Fibroblast of skin of left quadriceps (primary cell): ENCODE data around the gene SUGT1.
"Not testable (repeated sequence)": the region's sequence is repeated elsewhere in the genome, so short reads cannot be mapped to it uniquely, and the experiment has no call there.

ENCODE experiments used
- DNase-seq, 2 experiments: peaks; one replicate each; pipeline ENCODE4 v3.0.0-alpha.2; 2013; ENCODE audit warnings: low read depth in 2 of 2

SUGT1 gene

DNA sequence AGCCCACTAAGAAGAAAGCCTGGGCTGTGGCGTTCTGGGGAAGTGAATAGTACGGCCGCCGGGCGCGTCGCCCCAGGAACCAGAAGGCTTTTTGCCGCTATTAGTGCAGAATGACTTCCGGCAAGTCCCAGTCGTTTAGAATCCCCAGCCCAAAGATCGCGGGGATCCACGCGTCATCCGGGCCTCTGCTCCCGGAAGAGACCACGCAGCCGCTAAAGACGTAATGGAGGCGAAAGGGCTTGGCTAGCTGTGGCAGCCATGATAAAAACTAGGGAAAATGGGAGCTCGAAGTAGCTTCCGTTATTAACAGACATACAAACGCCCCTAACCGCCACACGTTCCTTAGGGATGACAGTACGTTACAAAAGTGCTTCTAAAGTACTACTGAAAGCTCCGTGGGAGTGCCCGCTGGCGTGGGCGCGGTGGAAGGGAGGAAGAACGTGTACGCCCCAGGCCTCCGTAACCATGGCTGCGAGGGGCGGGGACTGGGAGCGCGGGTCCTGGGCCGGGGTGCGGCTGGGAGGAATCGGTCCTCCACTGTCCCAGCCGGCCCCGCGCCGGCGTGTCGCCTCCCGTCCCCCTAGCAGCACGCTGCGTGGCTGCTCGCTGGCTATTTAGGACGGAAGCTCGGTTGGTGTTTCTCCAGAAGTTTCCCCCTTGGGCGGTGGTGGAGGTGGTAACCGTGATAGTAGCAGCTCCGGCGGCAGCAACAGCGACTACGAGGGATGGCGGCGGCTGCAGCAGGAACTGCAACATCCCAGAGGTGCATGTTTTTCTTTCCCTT, at the start of gene SUGT1:
SUGT1 (plus strand) TSS at position 641 of the 784 bp plus-strand sequence; CDS start at position 726, 85 bp downstream.
- DNase-seq = peak; percentile 97

DNA sequence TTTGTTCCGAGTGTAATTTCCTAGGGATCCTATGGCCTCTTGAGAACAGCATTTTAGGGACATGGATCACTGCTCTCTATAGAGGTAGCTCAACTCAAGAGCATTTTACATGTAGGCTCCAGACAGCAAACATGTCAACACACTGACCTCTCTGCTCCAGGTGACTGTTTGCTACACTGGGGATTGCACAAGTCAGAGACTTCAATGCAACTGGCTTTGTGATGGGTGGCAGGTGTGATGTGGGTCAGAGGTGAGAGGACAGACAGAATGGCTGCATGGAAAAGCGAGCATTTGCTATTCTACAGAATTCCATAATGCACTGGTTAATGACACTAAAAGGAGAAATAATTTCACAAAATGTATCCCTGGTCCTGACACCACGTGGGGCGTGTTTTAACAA, 49.3 kb upstream of the SUGT1 start:
- not testable (repeated sequence) for DNase-seq

DNA sequence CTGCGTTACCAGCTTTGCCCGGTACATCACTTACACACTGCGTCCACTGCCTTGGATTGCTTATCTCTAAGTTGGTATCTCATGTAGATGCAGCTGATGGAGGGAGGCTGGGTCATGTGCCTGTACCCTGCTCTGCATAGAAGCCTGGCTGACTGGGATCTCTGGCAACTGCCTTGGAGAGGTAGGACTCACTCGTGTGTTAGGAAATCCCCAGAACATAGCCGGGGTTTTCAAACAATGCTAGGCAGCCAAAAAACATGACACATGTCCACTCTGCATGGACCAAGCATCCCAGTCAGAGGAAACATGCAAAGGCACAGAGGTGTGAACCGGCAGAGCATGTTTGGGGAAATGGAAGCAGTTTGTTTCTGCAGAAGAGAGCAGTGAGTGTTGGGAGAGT, 46.5 kb upstream of the SUGT1 start:
- DNase-seq = not testable (repeated sequence)

DNA sequence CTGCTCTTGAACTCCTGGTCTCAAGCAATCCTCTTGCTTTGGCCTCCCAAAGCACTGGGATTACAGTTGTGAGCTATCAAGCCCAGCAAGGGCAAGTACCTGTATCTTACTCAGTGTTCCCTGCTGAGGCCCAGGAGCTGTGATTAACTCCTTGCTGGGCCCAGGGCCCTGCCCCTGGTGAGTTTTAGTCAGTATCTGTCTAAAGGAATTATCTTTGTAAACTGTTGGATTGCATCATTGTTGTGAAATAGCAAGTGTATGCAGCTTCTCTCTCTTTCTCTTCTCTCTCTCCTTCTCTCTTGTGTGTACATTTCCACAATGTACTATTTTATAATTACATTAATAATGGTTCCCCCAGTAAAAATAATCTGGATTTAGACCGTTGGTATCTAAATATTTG, 45.8 kb upstream of the SUGT1 start:
- not testable (repeated sequence) for DNase-seq

DNA sequence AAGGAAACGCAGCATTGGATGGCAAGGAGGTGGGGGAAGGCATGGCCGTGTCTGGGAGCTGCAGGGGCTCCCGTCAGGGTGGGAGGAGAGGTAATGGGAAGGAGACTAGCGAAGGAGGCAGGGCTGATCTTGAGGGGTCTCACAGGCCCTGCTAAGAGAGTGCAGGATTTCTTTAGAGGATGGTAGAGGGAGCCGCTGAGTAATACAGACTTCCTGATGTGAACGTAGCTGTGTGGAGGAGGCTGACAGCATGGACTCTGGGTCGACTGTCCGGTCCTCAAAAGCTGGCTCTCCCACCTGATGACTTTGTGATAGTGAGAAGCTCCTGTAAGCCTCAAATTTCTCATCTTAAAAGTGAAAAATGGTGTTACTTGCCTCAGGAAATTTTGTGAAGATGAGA, 44.5 kb upstream of the SUGT1 start:
- DNase-seq = not testable (repeated sequence)

DNA sequence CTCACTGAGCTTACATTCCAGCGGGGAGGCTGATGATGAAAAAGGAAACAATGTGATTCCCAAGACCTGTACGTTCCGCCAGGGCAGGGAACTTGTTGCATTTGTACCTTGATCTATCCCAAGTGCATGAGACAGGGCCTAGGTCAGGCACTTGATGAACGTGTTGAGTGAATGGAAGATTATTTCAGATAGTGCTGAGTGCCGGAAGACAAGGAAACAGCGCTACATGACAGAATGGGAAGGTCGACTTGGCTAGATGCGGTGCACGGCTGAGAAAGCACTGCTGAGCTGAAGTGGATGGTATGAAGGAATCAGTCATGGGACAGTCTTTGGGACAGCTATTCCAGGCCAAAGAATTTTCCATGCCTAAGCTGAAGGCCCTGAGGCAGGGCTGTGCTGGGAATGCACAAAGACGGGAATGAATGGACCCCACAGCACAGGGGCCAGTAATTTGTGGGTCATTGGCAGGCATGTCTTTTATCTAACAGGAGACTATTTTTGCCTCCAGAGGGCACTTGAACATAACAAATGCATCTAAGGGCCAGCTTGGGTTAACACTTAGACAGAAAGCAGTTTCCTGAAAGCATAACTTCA, 43.5 kb upstream of the SUGT1 start:
- DNase-seq = not testable (repeated sequence)

DNA sequence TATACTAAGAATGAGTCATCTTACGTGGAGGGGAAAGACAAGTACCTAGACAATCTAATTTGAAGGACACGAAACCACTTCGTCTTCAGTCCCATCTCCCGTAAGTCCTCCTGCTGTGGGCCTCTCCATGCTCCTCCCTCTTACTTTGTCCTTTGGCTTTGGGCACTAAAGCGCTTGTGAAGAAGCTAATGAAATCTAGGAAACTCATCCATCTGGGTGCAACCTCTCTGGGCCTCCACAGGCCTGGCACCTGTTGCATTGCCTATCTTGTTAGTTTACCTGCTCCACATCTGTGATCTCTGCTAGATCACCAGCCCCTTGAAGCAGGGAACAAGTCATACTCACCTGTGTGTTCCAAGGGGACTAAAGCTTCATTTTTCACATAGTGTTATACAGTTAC, 42.5 kb upstream of the SUGT1 start:
- DNase-seq = not testable (repeated sequence)

DNA sequence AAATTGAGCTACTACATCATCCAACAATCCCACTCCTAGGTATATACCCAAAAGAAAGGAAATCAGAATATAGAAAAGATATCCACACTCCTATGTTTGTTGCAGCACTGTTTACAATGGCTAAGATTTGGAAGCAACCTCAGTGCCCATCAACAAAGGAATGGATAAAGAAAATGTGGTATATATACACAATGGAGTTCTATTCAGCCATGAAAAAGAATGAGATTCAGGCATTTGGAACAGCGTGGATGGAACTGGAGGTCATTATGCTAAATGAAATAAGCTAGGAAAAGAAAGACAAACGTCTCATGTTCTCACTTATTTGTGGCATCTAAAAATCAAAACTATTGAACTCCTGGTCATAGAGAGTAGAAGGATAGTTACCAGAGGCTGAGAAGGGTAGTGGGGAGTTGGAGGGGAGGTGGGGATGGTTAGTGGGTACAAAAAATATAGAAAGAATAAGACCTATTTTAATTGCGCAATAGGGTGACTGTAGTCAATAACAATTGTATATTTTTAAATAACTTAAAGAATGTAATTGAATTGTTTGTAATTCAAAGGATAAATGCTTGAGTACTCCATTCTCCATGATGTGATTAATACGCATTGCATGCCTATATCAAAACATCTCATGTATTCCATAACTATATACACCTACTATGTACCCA, 37.4 kb upstream of the SUGT1 start:
- DNase-seq = no peak

DNA sequence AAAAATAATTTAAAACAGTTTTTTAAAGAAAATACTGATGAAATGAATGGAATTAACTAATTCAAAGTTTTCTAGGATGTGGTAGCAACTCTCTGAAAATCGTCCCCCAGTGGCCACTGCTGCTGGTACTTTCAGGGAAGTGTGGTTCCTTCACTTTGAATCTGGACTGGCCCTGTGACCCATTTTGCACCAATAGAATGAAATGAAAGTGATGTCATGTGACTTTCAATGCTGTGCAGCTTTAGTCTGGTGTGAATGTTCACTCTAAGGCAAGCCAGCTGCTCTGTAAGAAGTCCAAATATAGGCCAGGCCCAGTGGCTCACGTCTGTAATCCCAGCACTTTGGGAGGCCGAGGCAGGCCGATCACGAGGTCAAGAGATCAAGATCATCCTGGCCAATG, 36.8 kb upstream of the SUGT1 start:
- DNase-seq = no peak

DNA sequence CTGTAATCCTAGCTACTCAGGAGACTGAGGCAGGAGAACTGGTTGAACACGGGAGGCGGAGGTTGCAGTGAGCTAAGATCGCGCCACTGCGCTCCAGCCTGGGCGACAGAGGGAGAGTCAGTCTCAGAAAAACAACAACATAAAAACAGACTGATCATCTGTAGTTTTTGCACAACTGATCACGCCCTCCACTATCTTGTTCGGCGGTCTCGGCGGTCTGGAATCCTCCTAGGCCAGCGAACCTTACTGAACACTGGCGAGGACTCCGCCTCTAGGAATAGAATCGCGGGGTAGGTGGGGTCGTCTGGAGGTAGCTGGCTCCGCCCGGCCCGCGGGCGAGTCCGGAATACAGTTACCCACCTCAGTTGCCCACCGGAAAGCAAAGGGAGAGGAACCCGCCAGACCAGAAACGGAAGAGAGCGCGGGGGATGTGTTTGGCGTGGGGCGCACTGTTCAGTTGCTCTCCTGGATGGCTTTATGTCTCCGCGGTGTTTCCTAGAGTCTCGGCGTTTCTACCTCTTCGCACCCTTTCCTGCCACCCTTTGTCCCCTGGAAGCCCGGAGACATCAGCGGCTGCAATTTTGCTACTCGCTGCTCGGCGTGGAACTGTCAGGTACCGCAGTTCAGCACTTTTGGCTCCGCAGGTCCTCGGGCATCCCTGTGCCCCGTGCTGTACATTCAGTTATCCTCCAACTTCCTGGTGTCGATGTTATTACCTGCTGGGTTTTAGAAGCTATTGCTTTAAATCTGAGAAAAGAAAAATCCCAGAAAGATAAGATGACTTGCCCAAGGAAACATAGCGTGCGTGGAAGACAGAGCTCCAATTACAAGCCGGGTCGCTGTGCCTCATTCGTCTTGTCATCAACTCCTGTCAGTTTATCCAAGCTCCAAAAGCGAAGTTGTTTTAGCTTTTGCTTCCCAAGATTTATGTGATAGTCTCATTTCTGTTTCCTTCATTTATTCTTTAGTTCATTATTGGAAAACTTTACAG, 35.3 kb upstream of the SUGT1 start:
- peak; percentile 65 to 68 for DNase-seq

DNA sequence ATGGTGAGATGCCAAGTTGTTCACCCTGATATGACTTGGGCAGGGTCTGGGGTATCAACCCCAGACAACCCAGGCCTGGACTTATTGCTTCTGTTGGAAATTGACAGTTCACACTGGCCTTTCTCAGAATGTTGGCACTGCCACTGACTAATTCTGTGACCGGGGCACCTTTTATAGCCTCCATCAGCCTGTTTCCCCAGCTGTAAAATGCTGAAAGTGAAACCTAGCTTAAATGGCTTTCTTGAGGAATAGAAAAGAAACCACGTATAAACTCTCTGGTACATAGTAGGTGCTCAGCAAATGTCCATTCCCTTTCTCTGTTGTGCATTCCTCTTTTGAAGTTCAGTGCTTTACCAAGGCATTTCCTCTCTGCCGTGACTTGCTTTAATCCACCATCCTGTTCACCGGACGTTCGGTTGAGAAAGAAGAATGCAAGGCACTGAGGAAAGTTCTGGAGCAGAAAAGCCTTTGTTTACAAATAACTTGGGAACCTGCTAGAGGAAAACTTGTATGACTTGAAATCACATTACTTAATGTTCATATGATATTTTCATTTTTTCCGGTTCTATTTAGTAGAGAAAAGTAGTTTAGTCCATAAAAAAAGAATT, 21.4 kb upstream of the SUGT1 start:
- not testable (repeated sequence) for DNase-seq

DNA sequence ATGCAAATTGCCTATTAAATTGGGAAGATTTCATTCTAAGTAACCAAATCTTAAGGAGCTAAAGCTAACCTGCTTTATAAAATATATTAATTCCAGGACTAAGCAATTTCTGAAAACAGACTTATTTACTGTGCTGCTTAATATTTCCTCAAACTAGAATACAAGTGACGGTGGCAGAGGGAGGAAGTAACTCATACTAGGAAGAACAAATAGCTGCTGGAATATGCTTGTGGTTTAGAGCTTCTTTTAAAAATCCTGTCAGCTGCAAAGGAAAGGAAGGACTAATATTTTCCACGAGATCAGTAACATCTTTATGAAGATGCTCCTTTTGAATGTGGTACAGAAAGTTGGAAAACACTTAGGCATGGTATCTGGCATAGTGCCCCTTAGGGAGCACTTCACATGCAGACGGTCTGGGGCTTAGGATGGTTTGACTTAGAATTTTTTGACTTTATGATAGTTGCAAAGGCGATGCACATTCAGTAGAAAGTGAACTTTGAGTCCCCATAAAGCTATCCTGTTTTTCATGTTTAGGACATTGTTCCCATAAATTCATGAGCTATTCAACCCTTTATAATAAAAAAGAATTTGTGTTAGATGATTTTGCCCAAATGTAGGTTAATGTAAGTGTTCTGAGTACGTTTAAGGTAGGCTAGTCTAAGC, 13.8 kb upstream of the SUGT1 start:
- DNase-seq = no peak

DNA sequence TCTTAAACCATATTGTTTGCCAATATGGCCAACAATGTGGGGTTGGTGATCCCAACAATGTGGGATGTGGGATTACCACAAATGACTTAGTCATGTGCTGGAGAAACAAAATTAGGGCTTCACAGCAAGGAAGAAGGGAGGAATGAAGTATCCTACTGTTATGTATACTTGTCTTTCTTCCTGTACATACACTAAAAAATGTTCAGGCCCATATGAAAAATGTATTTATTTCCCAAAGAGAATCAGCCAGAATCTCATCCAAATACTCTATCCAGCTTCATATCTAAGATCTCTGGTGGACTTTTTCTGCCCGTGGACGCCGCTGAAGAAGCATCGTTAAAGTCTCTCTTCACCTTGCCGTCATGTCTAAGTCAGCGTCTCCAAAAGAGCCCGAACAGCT, 10.5 kb upstream of the SUGT1 start, which contains the start of gene HNRNPA1L2:
HNRNPA1L2 (plus strand) TSS at position 301 of the 400 bp plus-strand sequence; CDS start at position 363, 62 bp downstream.
- no peak for DNase-seq

DNA sequence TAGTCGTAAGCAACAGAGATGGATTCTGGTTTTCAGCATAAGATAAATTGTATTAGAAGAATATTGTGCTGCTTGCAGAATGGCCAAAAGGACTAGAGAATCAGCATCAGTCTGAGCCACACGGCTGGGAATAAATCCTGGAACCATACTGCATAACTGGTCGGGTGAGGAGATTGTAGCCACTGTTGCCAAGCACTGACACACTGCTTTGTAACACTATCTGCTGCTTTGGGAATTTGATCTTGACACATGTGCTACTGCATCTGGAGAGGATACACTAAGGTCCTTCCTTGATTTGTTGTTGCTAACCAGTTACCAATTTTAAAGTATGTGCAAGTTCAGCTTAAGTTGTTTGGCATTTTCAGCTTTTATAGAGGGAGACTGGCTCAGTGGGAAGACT, 8.5 kb upstream of the SUGT1 start:
- no peak for DNase-seq

DNA sequence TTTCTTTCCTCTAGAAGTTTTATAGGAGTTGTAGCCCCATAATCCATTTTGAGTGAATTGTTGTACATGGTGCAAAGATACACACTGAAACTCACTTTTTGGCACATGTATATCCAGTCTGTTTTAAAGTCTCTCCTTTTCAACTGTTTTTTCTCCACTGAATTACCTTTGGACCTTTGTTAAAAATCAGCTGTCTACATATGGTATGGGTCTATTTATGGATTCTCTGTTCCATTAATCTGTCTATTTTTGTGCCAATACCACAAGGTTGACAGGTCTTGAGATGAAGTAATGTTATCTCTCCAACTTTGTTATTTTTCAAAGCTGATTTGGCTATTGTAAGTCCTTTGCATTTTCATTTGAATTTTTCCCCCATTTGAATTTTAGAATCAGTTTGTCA, 5.7 kb upstream of the SUGT1 start:
- no peak for DNase-seq

DNA sequence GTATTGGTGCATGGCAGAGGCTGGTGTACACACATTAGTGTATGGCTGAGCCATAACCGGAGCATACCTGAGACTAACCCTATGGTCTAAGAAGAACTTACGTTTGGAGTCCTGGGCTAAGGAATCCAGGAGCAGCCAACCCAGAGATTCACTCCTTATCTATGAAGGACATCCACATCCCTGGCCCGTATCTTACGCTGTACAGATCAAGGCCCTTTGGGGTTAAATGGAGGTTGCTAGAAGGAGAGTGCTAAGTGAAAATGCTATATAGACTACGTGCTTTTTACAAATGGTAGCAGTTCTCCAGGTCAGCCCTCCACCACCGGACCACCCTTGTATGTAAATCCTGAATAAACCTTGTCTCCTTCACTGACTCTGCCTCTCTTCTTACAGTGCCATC, 1.9 kb upstream of the SUGT1 start:
- no peak for DNase-seq

DNA sequence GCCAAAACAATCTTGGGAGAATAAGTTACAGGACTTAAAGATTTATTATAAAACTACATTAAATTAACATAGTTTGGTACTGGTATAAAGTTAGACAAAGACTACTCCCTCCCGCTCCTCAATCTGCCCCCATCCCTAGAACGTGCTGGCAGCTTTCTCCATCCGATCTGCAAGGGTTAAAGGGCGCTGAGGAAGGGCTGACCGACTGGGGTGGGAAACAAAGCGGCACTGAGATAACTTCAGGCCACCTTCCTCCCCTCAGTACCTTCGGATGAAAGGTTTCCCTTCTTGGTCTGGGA, 790 bp upstream of the SUGT1 start:
- DNase-seq = no peak

DNA sequence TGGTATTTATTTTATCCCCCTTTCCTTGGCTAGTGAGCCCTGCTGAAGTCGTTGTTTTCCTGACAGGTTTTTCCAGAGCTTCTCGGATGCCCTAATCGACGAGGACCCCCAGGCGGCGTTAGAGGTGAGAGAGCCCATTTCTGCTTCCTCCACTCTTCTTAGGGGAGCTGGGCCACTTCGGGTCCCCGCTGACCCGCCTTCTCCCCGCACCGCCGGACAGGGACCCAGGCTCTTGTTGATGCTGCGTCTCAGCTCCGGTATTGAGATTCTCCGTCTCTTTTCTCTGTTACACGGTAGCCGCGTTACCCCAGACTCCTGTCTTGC, 306 bp downstream of the SUGT1 start:
- no peak for DNase-seq

DNA sequence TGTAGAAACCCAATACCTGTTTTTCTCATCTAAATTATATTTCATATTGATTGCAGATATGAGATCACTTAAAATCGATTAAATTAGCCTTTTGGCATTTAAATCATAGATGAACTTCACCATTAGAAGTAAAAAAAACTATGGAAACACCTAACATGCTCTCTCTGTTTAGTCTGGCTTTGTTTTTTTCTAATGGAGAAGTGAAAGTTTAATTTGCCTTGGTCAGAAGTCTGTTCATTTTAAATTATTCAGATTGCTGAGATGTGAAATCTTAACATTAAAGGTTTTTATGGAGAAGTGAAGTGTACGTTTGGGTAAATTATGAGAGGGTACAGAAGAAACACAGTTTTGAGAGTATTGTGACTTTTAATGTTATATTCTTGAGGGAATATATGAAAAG, 6.7 kb downstream of the SUGT1 start:
- no peak for DNase-seq

DNA sequence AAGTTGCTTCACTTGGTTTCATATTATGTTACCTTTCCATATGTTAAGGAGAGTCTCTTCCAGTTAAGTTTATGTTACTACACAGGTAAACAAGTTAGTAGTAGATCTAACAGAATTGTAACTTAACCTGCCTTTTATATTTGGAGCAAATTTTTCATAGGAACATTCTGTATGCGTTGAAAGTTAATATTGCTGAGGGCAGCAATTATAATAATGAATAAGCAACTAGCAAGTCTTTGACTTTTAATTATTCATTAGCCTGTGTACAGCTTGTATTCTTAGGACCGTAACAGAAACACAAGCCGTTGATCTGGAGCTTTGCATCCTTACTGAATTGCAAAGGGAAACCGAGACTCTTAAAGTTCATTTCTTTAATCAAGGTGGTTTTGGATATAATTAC, 11.6 kb downstream of the SUGT1 start:
- no peak for DNase-seq

DNA sequence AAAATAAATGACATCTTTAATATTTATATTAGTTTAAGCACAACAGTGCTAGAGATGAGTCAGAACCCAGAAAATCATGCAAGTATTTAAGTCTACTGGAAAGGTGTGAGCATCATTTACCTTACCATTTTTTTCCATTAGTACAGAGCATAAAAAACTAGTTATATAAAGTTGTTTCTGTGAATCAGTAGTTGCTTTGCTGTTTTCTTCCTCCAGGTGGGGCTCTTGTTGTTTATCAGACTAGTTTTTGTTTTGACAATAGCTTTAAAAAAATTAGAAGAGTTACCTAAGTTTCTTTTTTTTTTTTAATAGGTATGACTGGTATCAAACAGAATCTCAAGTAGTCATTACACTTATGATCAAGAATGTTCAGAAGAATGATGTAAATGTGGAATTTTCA, 12.7 kb downstream of the SUGT1 start:
- no peak for DNase-seq
